Measurements from ENCODE around the gene CHD6.
"Not testable (repeated sequence)": the region's sequence is repeated elsewhere in the genome, so short reads cannot be mapped to it uniquely, and the experiment has no call there.

Gene CHD6

DNA sequence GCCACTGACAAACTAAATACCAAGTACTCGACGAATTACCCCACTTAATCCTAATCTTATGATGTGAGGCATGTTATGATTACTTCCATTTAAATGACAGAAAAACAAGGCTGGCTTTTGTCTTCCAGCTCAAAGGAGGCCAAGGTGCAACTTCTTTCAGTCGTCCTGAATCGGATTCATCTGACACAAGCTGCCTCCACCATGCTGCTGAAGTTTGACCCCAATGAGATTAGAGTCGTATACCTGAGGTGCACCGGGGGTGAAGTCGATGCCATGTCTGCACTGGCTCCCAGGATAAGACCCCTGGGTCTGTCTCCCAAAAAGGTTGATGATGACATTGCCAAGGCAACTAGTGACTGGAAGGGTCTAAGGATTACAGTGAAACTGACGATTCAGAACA is 71.0 kb downstream of the CHD6 start:
- DNase-seq (ENCODE audit: low read depth in 2 of 2) = no peak

DNA sequence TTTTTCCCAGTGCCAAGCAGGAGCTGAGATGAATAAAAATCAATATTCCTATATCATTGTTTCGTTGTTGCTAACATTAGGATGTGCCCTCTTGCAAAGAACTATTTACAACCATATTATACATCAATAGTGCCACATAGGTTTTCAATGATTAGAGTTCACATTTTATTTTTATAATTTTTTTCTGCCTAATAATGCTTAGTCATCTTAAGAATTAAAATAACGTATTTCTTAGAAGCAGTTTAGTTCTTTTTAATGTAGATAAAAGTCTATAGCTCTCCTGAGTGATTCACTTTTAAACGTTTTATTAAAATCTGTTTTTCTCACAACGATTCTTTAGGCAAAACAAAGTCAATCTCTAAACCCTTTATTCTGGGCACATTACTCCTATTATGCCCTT is 71.6 kb downstream of the CHD6 start:
- DNase-seq (ENCODE audit: low read depth in 2 of 2) = no peak

DNA sequence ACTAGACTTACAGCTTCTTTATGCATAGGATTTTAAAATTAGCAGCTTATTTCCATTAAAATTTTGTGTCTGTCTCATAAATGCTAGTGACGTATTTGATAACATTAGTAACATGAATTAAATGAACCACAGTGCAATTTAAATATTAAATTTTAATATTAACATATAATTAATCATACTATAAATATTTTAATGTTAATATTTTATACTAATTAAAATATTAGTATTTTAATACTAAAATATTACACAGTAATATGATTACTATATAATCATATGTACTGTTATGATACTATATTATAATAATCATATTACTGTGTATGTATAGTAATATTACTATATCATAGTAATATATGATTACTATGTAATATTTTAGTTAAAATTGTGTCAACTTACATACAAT is 73.7 kb downstream of the CHD6 start:
- no peak for DNase-seq (ENCODE audit: low read depth in 2 of 2)

DNA sequence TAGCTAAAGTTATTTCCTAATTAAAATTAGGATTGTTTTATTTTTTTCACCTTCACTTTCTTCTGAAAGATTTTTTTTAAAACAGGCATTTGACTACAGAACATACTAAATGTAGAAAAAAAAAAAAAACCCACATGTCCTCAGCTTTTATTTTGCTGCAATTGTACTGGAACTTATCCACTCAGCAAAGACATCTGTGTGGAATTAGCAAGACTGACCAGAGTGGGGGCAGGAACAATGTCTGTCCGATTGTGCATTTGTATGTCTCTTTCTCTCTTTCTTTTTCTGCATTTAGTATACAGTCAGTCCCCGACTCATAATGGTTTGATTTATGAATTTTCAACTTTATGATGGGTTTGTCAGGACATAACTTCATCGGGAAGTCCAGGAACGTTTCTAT is 77.3 kb downstream of the CHD6 start:
- DNase-seq (ENCODE audit: low read depth in 2 of 2) = no peak

DNA sequence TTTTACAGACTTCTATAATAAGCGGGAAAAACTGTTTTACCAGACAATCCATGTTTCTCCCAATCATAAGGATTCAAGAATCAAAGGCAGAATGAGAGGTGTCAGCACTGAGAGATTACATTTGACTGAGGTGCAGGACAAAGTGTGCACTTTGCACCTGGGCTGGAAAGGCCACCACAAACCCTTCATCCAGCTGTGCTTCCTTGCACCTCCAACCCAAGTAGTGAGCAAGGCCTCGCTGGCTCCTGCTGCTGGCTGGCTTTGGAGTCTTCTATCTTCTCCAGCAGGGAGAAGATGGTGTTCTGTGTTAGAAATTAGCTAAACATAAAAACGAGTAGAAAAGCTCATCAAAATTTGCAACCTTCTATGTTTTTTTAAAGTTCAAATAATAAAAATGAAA is 77.7 kb downstream of the CHD6 start:
- no peak for DNase-seq (ENCODE audit: low read depth in 2 of 2)

DNA sequence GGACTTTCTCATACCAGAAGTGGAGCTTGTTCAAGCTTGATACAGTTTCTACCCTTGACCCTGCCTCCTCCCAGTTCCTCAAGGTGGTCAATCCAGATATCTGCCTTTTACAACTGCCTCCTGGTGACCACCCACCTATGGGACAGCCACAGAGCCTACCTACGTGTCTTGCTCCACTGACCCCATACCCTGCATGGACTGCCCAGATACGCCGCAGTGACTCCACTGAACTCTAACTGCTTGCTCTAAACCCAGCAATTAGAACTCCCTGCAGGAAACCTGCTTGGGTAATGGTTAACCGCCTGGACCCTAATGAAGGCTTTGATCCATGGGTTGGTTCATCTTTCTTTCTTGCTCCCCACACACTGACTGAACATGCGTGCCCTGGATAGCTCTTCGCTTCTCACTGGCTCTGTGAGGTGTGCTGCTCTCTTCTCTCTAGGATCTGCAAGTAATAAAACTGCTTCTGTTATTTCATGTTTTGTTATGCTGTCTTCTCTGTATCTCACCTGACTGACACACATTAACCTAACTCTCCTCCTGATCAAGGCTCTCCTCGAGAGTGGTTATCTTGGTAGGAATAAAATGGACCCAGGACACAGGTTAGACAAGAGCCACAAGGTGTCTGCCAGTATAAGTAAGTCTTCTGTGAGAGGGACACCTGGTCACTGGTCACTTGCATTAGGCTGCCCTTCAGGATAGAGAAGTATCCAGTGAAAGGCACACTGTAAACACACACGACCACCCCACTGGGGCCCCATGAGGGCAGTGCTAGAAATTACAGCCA is 79.2 kb downstream of the CHD6 start:
- DNase-seq (ENCODE audit: low read depth in 2 of 2) = no peak

- DNase-seq (ENCODE audit: low read depth in 2 of 2) = no peak
Observed at GRCh38 chr20:41537865-41538264, 80.3 kb downstream of the CHD6 start.

GRCh38 chr20:41535551-41535950 is 82.6 kb downstream of the CHD6 start:
- DNase-seq (ENCODE audit: low read depth in 2 of 2) = not testable (repeated sequence)

GRCh38 chr20:41534842-41535241 is 83.3 kb downstream of the CHD6 start:
- no peak for DNase-seq (ENCODE audit: low read depth in 2 of 2)

- DNase-seq (ENCODE audit: low read depth in 2 of 2) = no peak
Observed at GRCh38 chr20:41534170-41534569, 84.0 kb downstream of the CHD6 start.

DNA sequence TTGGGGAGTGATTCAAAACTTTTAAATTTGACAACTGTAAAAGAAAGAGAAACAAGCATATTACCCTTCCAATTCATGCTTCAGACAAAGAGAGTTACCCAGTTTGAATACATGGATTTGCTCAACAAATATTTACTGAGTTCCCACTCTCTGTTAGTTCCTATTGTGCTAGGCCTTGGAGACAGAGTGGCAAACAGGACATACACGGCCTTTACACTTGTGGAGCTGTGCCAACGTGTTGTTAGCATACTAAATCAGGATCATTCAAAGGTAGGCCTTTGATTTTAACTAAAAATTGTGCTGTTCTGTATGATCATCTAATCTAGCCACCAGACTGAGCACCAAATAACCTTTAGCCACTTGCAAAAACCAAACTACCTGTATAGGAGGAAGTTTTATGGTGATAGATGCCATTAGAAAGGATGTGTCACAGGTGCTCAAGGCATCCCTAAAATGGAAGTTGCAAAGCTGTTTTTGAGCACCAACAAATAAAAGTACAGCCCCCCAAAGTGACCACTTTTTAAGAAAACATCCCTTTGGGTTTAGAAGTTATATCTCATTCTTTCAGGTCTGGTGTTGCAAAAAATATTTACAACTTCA is 84.5 kb downstream of the CHD6 start:
- DNase-seq (ENCODE audit: low read depth in 2 of 2) = no peak

DNA sequence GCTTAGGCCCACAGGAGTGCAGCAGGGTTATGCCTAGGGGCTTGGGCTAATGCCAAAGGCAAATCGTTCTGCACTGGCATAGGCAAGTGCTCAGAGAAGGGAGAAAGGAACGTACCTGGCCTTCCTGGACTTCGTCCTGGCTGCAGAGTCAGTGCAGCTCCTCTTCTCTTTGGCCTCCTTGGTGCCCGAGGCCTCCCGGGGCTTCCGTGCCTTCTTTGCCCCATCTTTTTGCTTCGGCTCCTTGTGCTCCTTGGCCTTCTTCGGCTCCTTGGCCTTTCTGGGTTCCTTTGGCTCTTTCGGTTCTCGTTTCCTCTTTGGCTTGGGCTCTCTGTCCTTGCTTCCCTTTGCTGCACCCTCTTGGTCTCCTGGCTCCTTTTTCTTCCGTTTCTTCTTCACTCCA is 85.2 kb downstream of the CHD6 start:
- no peak for DNase-seq (ENCODE audit: low read depth in 2 of 2)

DNA sequence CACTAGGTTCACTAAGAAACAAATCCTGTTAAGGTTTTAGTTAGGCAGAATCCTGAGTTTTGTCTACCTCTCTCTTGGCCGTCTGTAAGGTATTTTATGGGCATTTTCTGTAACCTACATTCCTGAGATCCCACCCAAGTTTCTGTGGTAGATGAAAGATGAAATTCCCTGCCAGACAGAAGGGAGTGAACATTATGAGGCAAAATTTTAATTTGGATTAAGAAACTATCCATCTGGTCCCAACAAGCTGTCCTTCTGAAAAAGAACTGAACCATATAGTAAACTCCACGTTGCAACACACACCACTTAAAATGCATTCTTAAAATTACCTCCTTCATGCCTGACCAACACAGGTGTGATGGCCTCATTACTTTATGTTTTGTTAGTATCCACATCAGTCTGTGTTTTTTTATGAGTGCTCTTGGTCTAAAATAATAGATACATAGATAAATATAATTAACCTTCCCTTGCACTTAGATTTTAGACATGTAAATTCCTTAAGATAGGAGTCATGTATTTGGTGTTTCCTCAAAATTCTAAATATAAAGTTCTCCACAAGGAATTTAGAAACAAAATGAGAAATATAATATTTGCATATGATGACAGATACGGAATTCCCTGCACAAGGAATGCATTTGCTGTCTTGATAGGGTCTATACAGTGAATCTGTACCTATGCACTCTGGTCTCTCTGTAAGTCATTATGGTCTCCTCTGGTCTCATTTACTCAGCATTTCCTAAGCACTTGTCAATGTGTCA is 86.5 kb downstream of the CHD6 start:
- DNase-seq (ENCODE audit: low read depth in 2 of 2) = no peak

- DNase-seq (ENCODE audit: low read depth in 2 of 2) = no peak
Observed at GRCh38 chr20:41530923-41531322, 87.3 kb downstream of the CHD6 start.

DNA sequence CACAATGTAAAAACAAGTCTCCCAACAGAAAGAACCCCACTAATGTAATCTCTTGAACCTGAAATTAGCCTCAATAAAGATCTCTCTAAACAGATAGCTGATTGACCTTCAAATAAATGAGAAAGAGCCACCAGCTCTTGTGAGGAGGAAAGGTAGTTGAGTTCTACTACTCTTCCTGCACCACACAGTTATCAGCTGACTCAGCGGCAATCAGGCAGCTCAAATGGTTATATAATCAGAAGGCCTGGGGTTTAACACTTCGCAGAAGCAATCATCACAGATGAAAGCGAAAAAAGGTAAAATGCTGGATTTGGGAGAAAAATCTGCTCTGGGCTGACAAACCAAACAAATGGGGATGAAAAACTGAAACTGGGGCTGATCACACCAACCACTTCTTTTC is 91.8 kb downstream of the CHD6 start:
- DNase-seq (ENCODE audit: low read depth in 2 of 2) = no peak

- DNase-seq (ENCODE audit: low read depth in 2 of 2) = no peak
Observed at GRCh38 chr20:41524980-41525613, 93.1 kb downstream of the CHD6 start.

- DNase-seq (ENCODE audit: low read depth in 2 of 2) = no peak
Observed at GRCh38 chr20:41523857-41524256, 94.3 kb downstream of the CHD6 start.

- no peak for DNase-seq (ENCODE audit: low read depth in 2 of 2)
Observed at GRCh38 chr20:41513829-41514228, 104.3 kb downstream of the CHD6 start.

GRCh38 chr20:41512624-41513023 is 105.6 kb downstream of the CHD6 start:
- DNase-seq (ENCODE audit: low read depth in 2 of 2) = no peak

GRCh38 chr20:41510847-41511450 is 107.2 kb downstream of the CHD6 start:
- no peak for DNase-seq (ENCODE audit: low read depth in 2 of 2)

- DNase-seq (ENCODE audit: low read depth in 2 of 2) = no peak
Observed at GRCh38 chr20:41510224-41510623, 108.0 kb downstream of the CHD6 start.
